GM21737 (cell line): ENCODE data around the gene GTPBP4.

ENCODE experiments used
- ATAC-seq: cut with Tn5 transposase; IDR thresholded peaks from one replicate; pipeline ENCODE4 v1.9.1; 2021; ENCODE audit warnings: mild to moderate bottlenecking, moderate library complexity; ENCODE audit not compliant: unreplicated experiment

The GTPBP4 gene

DNA sequence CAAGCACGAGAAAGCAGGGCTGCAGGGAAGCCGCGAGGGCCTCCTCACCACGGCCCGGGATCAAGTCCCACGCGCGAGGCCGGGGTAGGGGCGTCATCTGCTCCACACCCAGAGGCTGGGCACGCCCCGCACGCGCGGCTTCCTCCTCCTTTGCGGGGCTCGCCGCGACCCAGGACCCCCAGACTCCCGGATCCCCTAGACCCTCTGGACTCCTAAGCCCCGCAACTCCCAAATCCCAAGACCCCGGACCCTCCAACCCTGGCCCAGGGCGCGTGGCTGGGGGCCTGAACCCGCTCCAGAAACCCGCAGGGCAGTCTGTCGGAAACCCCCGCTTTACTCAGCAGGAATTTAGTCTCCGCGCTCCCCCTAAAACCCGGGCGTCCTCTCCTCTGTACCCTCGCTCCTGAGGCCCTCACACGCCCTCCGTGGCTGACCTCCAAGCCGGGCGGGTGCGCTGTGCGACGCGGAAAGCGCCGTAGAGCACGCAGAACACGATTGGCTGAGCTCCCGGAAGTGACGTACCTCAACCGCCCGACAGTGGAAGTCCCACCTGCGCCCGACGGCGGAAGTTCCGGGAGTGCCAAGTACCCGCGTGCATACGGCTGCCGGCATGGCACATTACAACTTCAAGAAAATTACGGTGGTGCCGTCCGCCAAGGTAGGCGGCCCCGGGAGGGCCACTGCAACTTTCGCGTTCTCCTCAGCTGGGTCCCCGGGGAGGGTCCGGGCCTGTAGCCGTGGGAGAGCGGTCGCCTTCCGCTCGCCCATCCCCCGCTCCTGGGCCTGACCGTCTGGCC is at the start of gene GTPBP4:
GTPBP4 (plus strand) TSS at position 565 of the 797 bp plus-strand sequence; CDS start at position 611, 46 bp downstream.
- ATAC-seq: peak; percentile 95

DNA sequence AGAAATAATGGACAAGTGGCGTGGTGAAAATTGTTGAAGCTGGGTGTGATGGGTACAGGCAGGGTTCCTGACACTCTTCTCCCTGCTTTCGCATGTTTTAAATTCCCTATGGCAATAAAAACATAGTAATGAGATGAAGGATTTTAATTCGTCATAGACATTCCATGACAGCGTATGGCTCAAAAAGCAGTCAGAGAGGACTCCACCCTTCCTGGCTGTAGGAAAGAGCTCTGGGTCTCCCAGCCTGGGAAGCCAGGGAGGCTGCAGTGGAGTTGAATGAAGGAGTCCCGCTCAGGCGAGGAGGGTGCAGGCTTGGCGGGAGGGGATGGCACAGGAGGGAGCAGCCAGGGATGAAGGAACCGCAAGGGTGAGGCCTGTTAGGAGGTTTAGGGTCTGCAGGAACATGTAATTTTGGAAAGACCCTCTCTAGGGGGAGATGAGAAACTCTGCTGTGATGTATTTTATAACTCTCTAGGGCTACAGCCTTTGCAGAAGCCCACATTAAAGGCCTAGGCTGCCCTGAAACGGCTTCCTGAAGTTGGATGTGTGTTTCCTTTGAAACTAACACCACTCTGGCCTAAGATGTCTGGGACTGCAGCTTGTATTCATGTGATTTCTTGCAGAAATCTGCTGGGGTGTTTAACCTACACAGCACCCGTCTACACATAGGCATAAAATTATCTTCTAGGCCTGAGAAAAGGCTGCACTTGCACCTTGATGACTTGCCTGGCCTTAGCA is 49.1 kb upstream of the GTPBP4 start:
- no peak for ATAC-seq

DNA sequence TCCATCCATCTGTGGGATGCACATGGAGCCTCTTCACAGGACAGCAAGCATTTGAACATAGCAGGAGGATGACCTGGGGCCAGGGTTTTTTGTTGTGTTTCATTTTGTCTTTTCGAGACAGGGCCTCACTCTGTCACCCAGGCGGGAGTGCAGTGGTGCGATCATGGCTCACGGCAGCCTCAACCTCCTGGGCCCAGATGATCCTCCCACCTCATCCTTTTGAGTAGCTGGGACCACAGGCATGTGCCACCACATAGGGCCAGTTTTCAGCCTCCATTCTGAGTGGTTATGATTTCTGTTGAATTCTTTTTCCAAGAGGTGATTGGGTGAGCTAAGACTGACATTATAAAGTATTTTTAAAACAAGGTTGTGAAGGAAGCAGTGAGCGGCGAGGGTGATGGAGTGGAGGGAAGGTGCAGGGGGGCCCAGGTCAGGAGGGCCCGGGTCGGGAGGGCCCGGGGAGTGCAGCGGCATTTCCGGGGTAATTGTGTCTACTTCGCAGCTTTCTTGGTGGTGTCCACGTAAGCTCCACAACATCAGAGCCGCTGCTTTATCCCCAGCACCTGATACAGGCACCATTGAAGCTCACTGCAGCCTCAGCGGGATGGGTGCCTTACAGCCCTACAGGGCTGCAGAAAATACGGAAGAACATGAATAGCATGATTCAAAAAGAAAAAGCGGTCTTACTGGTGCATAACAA is 44.8 kb upstream of the GTPBP4 start:
- ATAC-seq: no peak

DNA sequence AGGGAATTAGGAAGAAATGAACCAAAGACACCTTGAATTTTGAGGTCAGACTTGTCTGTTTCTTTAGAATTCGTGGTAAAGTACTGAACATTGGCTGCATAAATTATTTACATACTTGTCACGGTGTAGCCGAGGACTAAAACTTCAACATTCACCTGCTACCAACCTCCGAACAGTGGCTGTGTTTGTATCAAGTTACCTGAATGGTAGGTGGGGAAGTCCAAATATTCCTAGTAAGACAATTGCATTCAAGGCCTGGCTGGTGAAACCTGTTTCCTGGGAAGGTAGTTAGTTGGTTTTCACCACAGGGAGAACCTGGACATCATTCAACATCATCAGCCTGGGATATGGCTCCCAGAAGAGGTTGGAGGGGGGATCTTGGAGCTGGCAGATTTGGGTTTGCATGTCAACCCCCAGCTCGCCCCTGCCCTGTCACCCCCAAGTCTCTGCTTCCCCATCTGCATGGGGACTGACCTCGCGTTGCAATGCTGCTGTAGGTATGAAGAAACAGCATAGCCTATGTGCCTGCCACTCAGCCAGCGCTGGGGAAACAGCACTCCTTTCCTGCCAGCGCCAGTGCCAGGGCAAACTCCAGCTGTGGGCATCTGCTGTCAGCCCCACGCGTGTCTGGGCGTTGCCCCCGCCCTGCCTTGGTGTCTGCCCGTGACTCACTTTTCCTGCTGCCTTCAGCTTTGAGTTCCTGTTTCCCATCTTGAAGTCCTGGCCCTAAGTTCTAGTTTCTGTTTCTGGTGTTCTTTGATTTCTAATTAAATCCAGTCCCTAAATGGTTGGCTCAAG is 44.0 kb upstream of the GTPBP4 start:
- ATAC-seq: no peak

DNA sequence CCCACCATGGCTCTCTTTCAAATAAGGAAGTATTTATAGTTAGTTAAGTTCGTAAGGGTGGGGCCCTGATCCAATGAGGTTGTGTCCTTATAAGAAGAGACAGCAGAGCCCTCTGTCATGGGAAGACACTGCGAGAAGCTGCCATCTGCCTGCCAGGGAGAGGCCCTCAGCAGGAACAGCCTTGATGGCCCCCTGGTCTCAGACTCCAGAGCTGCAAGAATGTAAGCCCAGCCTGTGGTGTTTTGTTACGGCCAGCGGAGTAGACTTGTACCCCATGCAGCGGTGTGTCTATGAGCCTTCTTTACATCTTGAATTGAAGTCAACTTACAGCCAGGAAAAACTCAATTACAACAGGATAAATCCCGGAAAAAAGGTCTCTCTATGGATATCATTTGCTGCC is 42.5 kb upstream of the GTPBP4 start:
- ATAC-seq: no peak

DNA sequence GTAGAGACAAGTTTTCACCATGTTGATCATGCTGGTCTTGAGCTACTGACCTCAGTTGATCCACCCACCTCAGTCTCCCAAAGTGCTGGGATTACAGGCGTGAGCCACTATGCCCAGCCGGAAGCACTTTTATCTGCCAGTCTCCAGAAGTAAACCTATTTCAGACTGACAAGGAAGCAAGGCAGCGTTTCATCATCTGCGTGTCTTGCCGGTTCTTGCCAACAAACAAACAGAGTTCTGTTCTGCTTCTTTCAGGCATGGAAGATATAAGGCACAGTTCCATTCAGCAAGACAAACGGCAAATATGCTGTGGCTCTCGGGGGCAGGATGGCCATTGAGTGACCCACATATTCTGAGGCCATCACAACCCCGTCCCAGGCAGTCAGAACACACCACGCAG is 41.2 kb upstream of the GTPBP4 start:
- no peak for ATAC-seq

DNA sequence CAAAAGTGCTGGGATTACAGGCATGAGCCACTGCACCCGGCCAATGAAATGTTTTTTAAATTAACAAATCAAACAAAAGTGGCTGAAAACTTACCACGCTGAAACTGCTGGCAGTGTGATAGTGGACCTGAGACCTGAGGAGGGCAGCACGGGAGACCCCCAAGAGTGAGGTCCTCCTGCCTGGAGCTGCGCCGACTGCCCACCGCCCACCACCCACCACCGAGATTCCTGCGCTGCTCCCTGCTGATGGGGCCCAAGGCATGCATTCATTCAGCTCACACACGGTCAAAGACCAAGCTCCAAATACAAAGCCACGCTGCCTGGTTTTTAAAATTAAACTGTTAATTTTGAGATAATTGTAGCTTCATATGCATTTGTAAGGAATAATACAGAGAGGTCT is 40.4 kb upstream of the GTPBP4 start:
- no peak for ATAC-seq

DNA sequence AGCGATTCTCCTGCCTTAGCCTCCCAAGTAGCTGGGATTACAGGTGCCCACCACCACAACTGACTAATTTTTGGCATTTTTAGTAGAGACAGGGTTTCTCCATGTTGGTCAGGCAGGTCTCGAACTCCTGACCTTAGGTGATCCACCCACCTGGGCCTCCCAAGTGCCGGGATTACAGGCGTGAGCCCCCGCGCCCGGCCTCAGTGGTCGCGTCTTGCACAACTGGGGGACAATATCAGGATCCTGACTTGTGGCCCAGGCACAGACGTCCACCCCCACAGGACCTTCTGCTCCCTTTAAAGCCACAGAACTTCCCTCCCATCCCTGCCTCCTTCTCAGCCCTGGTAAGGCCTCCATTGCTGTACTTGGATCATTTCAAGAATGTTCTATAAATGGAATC is 39.9 kb upstream of the GTPBP4 start:
- no peak for ATAC-seq

DNA sequence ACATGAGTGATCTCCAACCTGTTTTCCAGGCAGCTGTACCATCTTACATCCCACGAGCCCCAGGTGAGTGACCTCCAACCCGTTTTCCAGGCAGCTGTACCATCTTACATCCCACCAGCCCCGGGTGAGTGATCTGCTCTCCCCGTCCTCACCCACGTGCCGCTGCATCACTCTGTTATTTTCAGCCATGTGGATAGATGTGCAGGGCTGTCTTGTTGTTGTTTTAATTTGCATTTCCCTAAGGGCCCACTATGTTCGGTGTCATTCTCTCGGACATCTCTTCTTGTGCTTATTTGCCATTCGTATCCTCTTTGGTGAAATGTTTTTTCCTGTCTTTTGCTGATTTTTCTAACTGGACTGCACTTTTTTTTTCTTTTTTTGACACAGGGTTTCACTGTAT is 38.8 kb upstream of the GTPBP4 start:
- no peak for ATAC-seq

DNA sequence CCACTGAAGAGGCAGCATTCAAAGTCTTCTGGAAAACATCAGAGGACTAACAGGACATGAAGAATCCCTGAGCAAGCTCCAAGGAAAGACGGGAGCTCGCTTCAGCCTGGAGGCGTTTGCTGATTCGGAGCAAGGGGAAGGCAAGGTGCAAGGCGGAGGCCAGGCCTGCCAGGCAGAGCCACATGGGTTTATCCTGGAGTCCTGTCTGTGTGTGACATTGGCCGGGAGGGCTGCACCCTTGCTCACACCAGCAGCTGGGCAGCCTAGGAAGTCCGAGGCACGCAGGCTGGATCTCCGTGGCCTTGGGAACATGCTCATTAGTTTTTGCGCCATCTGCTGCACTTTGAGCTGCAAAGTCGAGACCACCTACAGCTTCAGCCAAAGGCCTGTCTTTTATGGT is 34.4 kb upstream of the GTPBP4 start:
- ATAC-seq: no peak

DNA sequence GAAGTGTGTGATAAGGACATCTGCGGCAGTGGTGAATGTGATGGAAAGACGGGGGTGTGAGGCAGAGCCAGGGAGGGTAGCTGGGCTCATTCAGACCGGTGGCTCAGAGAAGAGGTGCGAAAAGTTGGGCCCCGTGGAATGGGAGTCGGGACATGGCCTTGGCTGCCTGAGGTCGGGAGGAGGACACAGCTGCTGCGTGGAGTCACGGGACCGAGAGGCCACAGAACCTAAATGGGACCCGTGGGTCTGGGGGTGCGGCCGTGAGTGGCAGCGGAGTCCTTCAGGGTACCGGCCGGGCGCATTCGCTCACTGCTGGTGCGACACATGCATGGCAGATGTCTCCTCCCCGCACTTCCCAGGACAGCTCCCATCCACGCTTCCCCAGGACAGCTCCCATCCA is 33.8 kb upstream of the GTPBP4 start:
- ATAC-seq: no peak

DNA sequence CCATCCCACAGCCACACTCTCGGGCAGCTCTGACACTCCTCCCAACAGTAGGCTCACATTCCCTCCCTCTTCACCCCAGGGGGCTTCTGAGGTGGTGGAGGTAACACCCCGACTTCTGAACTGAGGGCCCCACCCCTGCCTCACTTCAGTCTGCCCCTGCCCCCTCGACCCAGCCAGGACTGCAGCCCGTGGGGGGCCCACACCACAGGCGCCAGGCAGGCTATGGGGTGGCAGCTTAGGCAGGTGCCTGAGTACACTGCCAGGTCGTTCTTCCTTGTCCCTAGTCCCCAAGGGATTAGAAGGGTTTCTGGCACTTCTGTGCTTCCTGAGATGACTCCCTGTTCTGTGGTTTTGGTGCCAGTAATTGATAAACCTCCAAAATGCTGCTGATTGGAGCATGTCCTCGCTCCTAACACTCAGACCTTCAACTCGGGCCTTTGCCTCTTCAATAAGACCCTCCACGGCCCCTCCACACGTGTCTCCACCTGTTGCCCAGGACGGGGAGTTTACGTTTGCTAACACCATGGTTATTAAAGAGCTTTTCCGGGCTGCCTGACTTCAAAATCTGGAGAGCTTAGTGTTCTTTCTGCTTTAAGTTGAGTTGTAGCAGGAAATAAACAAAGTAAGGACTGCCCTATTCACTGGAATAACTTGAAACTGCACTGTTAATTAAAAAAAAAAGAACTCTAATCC is 33.0 kb upstream of the GTPBP4 start:
- no peak for ATAC-seq

DNA sequence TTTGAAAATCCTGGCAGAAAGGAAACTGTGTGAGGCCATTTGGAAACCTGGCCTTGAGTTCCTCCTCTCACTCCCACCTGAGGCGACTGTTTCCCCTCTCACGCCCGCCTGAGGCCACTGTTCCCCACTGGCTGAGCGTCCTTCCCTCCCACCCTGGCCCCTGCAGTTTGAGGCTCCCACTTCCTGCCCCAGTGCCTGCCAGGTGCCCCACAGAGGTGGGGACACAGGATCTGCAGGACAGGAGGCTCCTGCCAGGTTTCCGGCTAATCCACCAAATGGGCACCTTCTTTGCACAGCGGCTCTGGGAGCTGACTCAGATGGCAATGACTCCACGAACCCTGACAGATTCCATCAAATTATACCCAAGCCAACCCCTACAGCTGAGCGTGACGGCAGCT is 32.4 kb upstream of the GTPBP4 start:
- ATAC-seq: no peak

DNA sequence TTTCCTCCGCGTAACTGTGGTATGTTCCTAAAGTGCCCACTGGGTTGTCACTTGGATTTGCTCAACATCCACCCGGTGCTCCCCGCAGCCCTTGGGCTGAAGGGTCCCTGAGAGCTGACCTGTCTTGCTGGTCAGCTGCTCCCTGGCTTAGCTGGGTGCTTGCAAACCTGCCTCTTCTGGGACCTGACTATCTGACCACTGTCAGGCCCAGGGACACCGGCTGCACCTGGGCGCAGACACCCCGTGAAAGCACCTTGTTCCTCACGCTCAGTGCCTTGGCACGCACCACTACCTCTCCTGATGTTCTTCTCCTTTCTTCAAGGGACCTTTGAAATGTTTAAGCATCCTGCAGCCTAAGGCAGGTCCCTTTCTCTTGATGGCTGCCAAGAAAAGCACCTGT is 30.1 kb upstream of the GTPBP4 start:
- no peak for ATAC-seq

DNA sequence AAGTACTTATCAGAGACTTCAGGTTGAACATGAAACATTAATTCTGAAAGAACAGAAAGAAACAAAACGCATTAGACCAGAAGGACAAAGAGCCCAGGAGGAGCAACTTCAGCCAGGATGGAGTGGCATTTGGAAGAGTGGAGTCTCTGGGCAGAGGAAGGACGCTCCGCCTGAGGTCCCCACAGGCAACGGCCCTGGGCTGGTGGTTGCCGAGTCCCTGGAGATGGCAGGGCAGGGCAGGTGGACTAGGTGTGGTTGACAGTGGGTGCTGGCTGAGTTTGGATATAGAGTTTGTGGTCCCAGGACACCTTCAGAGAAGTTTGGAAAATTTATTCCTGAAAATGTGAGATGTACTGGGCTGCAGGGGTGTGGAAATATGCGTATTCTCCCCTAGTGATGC is 29.4 kb upstream of the GTPBP4 start:
- ATAC-seq: no peak

DNA sequence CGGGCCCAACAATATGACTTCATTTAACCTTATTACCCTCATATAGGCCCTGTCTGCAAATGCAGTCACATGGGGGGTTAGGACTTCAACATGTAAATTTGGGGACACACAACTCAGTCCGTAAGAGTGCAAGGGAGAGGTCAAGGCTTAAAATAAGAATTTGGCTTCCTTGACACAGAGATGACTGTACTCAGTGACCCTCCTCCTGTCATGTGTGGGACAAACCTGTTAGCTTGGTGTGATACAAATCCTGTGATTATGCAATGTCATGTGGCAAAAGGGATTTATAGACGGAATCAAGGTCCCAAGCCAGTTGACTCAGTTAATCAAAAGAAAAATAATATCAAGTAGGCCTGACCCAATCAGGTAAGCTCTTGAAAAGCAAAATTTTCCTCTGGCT is 25.9 kb upstream of the GTPBP4 start:
- ATAC-seq: no peak

DNA sequence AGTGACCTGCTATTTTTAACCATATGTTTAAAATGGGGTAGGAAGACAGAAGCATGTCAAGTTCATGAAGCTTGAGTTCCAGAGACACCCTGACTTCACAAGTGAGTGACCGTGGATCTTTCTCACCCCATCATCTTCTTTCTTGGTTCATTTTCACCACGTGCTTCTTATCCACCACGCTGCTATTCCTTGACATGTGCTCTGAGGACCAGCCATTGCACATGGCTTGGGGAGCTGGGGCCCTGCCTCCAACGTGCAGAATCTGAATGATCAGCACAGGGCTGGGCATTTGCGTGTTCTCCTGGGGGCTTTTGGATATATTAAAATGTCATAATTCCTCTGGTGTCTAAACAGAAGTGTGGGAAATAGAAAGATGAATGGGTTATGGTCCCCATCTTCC is 25.0 kb upstream of the GTPBP4 start:
- no peak for ATAC-seq

DNA sequence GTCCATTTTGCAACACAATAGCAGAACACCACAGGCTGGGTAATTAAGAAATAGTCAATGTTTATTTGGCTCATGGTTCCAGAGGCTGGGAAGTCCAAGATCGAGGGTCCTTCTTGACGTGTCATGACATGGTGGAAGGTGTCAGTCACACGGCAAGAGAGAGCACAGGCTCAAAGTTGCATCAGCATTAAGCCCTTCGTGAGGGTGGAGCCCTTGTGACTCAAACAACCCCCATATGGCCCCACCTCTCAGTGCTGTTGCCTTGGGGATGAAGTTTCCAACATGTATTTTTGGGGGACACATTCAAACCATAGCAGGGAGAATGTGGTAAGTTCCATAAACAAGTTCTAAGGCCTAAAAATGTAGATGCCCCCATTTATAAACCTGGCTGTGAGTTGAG is 24.6 kb upstream of the GTPBP4 start:
- ATAC-seq: no peak

DNA sequence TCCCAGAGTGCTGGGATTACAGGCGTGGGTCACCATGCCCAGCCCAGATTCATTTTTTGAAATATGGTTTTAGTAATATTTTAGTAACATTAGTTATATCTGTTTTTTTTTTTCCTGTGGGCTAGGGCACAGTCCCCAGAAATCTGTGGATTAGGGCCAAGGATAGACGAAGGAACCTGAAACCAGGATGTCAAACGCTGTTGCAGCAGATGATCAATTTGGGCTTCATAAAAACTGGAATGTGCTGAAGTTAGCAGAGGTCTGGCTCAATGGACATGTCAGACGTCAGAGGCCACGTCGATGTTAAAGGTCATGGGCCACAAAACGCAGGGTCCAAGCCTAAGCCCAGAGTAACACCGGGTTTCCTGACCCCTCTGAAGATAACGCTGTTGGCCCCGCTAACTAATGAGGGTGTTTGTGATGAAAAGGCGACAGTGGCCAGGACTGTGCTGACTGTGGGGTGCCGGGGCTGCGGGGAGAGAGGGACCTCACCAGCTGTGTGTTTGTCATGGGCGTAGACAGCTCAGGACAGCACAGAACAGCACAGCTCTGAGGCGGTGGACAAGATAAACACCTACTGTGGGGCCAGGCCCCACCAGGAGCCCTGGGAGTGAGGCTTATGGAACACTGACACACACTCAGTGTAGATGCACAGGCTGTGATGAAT is 23.8 kb upstream of the GTPBP4 start:
- no peak for ATAC-seq

DNA sequence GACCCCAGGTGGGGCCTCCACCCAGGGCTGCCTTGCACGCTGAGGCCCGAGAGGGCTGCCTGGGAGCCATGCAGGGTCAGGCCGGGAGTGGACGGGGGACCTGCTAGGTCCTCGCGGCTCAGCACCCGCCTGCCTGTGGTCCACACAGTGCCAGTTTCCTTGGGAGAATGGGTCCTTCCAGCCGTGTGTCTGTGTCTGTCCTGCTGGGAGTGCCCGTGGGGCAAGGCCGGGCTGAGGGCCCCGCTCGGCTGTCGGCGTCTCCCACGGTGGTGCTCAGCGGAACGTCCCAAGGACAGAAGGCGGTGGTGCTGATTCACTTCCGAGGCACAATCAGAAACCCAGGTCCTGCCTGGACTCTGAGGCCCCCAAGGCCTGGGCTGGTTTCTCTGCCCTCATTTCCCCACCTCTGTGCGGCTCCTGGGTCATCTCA is 23.2 kb upstream of the GTPBP4 start:
- ATAC-seq: no peak
